CD8-positive, alpha-beta memory T cell (primary cell): ENCODE data around the gene MSH2. TPM values are rescaled to one million over a fixed set of nuclear protein-coding genes. Genes with fewer than 3 reads are reported as not detected.

Experiments used
- CTCF ChIA-PET: fragments of 350-600 bp; sonication (Branson Sonifier 250); formaldehyde crosslinking; loops from one replicate; lab custom pipeline; 2021; ENCODE audit warnings: antibody characterized with exemption; lab: Charles Lee
- POLR2A ChIA-PET: fragments of 350-600 bp; sonication (Branson Sonifier 250); formaldehyde crosslinking; loops from one replicate; lab custom pipeline; 2021; ENCODE audit warnings: antibody characterized with exemption; lab: Charles Lee
- DNase-seq, 5 donors: peaks; one replicate each; pipeline versions ENCODE4 v3.0.0 to v3.0.0-alpha.2; 2020 to 2022; ENCODE audit warnings: mixed read lengths in 1 of 5
- H3K27ac ChIP-seq: one replicate; pipeline ENCODE4 v1.7.0; 2013; ENCODE audit warnings: low read depth, mild to moderate bottlenecking, low read length, moderate library complexity
- H3K27me3 ChIP-seq: 2 replicates; pipeline ENCODE4 v1.7.0; 2013; ENCODE audit warnings: low read length, mild to moderate bottlenecking; ENCODE audit not compliant: insufficient read depth, poor library complexity, severe bottlenecking
- H3K36me3 ChIP-seq: 2 replicates; pipeline ENCODE4 v1.7.0; 2013; ENCODE audit warnings: mild to moderate bottlenecking, low read length, moderate library complexity; ENCODE audit not compliant: insufficient read depth
- H3K4me1 ChIP-seq: 2 replicates; pipeline ENCODE4 v1.7.0; 2013; ENCODE audit warnings: mild to moderate bottlenecking, low read length, moderate library complexity; ENCODE audit not compliant: insufficient read depth
- H3K4me3 ChIP-seq: 2 replicates; pipeline ENCODE4 v1.7.0; 2013; ENCODE audit warnings: mild to moderate bottlenecking, low read length
- H3K9me3 ChIP-seq: 2 replicates; pipeline ENCODE4 v1.7.0; 2013; ENCODE audit warnings: mild to moderate bottlenecking, low read length
- H3K27ac Mint-ChIP-seq, 8 donors: one replicate each; pipeline ENCODE4 v1.8.0; 2020 to 2021; ENCODE audit warnings: mixed read lengths in 8 of 8, mild to moderate bottlenecking in 6 of 8, inconsistent platforms in 3 of 8, moderate library complexity in 3 of 8
- H3K27me3 Mint-ChIP-seq, 2 donors: one replicate each; pipeline ENCODE4 v1.8.0; 2020 to 2021; ENCODE audit warnings: mixed read lengths in 2 of 2, mild to moderate bottlenecking in 1 of 2, moderate library complexity in 1 of 2
- H3K36me3 Mint-ChIP-seq, 3 donors: one replicate each; pipeline ENCODE4 v1.8.0; 2020 to 2021; ENCODE audit warnings: mixed read lengths in 3 of 3, inconsistent platforms in 1 of 3, mild to moderate bottlenecking in 1 of 3
- H3K4me1 Mint-ChIP-seq, 3 donors: one replicate each; pipeline ENCODE4 v1.8.0; 2020 to 2021; ENCODE audit warnings: mixed read lengths in 3 of 3, inconsistent platforms in 1 of 3, mild to moderate bottlenecking in 1 of 3
- H3K4me3 Mint-ChIP-seq, 7 donors: one replicate each; pipeline ENCODE4 v1.8.0; 2020 to 2021; ENCODE audit warnings: mixed read lengths in 7 of 7, mild to moderate bottlenecking in 6 of 7, moderate library complexity in 4 of 7, inconsistent platforms in 2 of 7
- H3K9me3 Mint-ChIP-seq, 5 donors: one replicate each; pipeline ENCODE4 v1.8.0; 2020 to 2022; ENCODE audit warnings: mixed read lengths in 5 of 5, mild to moderate bottlenecking in 3 of 5, moderate library complexity in 2 of 5, inconsistent platforms in 1 of 5
- polyA plus RNA-seq: library from polyadenylated mRNA; unstranded; fragments of 300-500 nt; fragmentation: Illumina TruSeq; gene quantifications from one replicate; pipeline ENCODE4 v1.2.3, GENCODE V29; 2021
- total RNA-seq, 2 experiments: library from RNA; stranded (reverse); gene quantifications; one replicate each; pipeline ENCODE4 v1.2.3, GENCODE V29; 2021

MSH2 gene
- total and polyA plus RNA-seq, 3 experiments from 2014 or later: 25.4 to 60.6 (median 58.5) TPM

DNA sequence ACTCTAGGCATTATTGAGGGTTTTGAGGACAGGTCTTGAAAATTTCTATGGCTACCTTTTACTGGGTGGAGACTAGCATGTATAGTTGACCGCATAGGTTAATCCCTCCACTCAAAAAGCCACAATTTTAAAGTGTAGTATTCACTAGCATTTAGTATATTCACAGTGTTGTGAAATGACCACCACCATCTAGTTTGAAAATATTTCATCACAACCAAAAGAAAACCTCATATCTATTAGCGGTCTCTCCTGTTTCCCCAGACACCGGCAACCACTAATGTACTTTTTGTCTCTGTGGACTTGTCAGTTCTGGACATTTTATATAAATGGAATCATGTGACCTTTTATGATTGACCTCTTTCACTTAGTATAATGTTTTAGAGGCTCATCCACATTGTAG is 53.9 kb downstream of the MSH2 start:
- H3K27me3 Mint-ChIP-seq: no peaks in the 10 kb centered on the region
- no peaks in the 10 kb centered on the region for H3K9me3 ChIP-seq
- ChIA-PET CTCF (no interaction called here), POLR2A (no interaction called here)
- H3K27ac Mint-ChIP-seq: peak overlapping the region in 1 of 8 donors; percentile 13
- no peak overlapping the region for H3K4me3 ChIP-seq
- peaks cover 14 to 42% (median 16%) of the 10 kb centered on the region in 3 donors for H3K36me3 Mint-ChIP-seq
- DNase-seq: no peak
- no peaks in the 10 kb centered on the region for H3K27me3 ChIP-seq
- no peaks in the 10 kb centered on the region for H3K36me3 ChIP-seq
- peaks cover 12 to 22% (median 15%) of the 10 kb centered on the region in 3 donors for H3K4me1 Mint-ChIP-seq
- no peaks in the 10 kb centered on the region for H3K9me3 Mint-ChIP-seq
- no peak overlapping the region for H3K4me3 Mint-ChIP-seq
- H3K27ac ChIP-seq: no peak overlapping the region
- H3K4me1 ChIP-seq: peaks cover 4% of the 10 kb centered on the region

DNA sequence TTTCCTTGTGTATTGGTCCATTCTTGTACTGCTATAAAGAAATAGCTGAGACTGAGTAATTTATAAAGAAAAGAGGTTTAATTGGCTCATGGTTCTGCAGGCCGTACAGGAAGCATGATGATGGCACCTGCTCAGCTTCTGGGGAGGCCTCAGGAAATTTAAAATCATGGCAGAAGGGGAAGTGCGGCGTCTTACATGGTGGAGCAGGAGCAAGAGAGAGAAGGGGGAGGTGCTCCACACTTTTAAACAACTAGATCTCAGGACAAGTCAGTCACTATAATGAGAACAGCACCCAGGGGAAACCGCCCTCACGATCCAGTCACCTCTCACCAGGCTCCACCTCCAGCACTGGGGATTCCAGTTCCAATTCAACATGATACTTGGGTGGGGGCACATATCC is 54.3 kb downstream of the MSH2 start:
- no peaks in the 10 kb centered on the region for H3K27me3 Mint-ChIP-seq
- H3K27ac ChIP-seq: no peak overlapping the region
- no peak for DNase-seq
- H3K27me3 ChIP-seq: no peaks in the 10 kb centered on the region
- H3K36me3 ChIP-seq: no peaks in the 10 kb centered on the region
- H3K9me3 ChIP-seq: no peaks in the 10 kb centered on the region
- H3K27ac Mint-ChIP-seq: peak overlapping the region in 2 of 8 donors; percentile 45 to 84
- H3K4me3 ChIP-seq: no peak overlapping the region
- H3K9me3 Mint-ChIP-seq: no peaks in the 10 kb centered on the region
- peaks cover 12 to 22% (median 15%) of the 10 kb centered on the region in 3 donors for H3K4me1 Mint-ChIP-seq
- peaks cover 4% of the 10 kb centered on the region for H3K4me1 ChIP-seq
- POLR2A ChIA-PET: no interaction called here
- H3K36me3 Mint-ChIP-seq: peaks cover 15 to 43% (median 18%) of the 10 kb centered on the region in 3 donors
- no peak overlapping the region for H3K4me3 Mint-ChIP-seq
- CTCF ChIA-PET: no interaction called here

DNA sequence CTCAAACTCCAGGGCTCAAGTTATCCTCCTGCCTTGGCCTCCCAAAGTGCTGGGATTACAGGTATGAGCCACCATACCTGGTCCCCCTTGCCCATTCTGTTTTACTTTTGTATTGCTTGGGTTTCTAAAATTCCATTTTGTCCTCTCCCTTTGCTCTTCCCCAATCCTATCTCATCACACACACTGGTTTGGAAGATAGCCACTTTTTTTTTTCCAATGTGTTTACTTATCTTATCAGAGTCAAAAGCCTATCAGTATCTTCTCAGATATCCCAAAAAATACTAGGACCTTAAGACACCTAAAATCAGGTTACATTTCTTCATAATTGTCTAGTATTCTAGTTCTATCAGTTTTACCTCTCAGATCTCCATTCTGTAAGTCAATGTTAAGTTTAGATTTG is 56.1 kb downstream of the MSH2 start:
- CTCF ChIA-PET: no interaction called here
- H3K9me3 ChIP-seq: no peaks in the 10 kb centered on the region
- Mint-ChIP-seq H3K27me3 (peaks cover 0 to 2% of the 10 kb centered on the region in 2 donors), H3K27ac (peak overlapping the region in 5 of 8 donors; percentile 17 to 86 (median 53)), H3K36me3 (peaks cover 23 to 47% (median 25%) of the 10 kb centered on the region in 3 donors), H3K9me3 (no peaks in the 10 kb centered on the region), H3K4me3 (no peak overlapping the region), H3K4me1 (peaks cover 12 to 22% (median 15%) of the 10 kb centered on the region in 3 donors)
- peaks cover 5% of the 10 kb centered on the region for H3K36me3 ChIP-seq
- H3K4me1 ChIP-seq: peaks cover 4% of the 10 kb centered on the region
- H3K27ac ChIP-seq: no peak overlapping the region
- POLR2A ChIA-PET: no interaction called here
- no peak overlapping the region for H3K4me3 ChIP-seq
- no peaks in the 10 kb centered on the region for H3K27me3 ChIP-seq
- no peak for DNase-seq

DNA sequence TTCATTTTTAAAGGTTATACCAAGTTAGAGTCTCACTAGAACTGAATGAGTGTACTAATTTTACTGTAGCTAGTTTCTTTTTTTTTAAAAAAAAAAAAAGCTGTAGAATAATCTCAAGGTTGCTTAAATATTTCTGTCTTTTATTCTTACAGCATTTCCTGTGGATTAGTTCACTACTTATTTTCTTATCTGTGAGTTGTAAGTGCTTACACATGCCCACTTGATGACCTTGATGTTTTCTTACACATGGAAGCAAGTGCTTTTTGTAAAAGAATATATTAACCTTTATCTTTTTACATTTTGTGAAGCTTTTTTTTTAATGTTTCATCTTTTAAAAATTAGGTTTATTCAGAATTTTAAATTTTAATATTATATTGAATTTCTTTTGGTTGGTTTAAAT is 57.8 kb downstream of the MSH2 start:
- H3K27me3 ChIP-seq: no peaks in the 10 kb centered on the region
- H3K4me3 ChIP-seq: no peak overlapping the region
- H3K27ac ChIP-seq: no peak overlapping the region
- Mint-ChIP-seq H3K27me3 (peaks cover 0 to 2% of the 10 kb centered on the region in 2 donors), H3K4me1 (peaks cover 12 to 22% (median 15%) of the 10 kb centered on the region in 3 donors), H3K36me3 (peaks cover 21 to 53% (median 30%) of the 10 kb centered on the region in 3 donors), H3K4me3 (no peak overlapping the region), H3K9me3 (no peaks in the 10 kb centered on the region), H3K27ac (no peak overlapping the region)
- ChIA-PET POLR2A (no interaction called here), CTCF (interaction anchor here (1.1 kb wide), 1 partner anchor 83 kb away, joined by 4 read pairs; no protein-coding TSS in a partner anchor)
- peaks cover 4% of the 10 kb centered on the region for H3K4me1 ChIP-seq
- no peaks in the 10 kb centered on the region for H3K9me3 ChIP-seq
- no peak for DNase-seq
- peaks cover 8% of the 10 kb centered on the region for H3K36me3 ChIP-seq

DNA sequence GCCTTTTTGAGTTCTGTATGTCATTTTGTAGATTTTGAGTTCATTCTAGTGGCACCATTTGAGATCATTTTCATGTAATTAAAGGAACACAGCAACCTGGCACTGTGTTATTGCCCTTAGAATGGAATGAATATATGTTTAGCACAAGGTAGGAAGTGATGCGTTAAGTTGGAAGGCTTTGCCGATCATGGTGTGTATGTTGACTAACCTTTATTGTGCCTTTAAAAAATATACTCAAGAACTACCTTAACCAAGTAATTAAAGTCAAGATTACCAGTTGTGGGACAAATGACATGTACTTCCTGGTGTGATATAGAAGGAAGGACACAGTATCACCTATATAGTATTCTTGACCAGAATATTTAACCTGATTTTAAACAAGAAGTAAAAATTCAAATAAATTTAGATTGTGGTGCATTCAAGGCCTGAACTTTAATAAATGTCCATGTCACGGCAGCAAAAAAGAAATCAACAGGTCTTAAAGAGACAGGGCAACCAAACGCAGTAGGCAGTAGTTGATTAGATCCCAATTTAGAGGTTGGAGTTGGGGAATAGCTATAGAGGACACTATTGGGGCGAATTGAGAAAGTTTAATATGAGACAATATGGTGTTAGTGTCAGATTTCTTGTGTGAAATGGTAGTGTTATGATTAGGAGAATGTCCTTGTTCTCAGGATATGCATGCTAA is 68.6 kb downstream of the MSH2 start:
- ChIA-PET POLR2A (no interaction called here), CTCF (interaction anchor here (0.6 kb wide), 1 partner anchor 10 kb away, joined by 3 read pairs; no protein-coding TSS in a partner anchor)
- no peaks in the 10 kb centered on the region for H3K9me3 Mint-ChIP-seq
- no peak overlapping the region for H3K4me3 Mint-ChIP-seq
- no peak overlapping the region for H3K27ac Mint-ChIP-seq
- Histone ChIP-seq H3K4me1 (no peaks in the 10 kb centered on the region), H3K9me3 (no peaks in the 10 kb centered on the region), H3K4me3 (no peak overlapping the region), H3K36me3 (peaks cover 5% of the 10 kb centered on the region), H3K27ac (no peak overlapping the region), H3K27me3 (no peaks in the 10 kb centered on the region)
- no peaks in the 10 kb centered on the region for H3K27me3 Mint-ChIP-seq
- H3K36me3 Mint-ChIP-seq: peaks cover 16 to 72% (median 20%) of the 10 kb centered on the region in 3 donors
- DNase-seq: no peak
- no peaks in the 10 kb centered on the region for H3K4me1 Mint-ChIP-seq

DNA sequence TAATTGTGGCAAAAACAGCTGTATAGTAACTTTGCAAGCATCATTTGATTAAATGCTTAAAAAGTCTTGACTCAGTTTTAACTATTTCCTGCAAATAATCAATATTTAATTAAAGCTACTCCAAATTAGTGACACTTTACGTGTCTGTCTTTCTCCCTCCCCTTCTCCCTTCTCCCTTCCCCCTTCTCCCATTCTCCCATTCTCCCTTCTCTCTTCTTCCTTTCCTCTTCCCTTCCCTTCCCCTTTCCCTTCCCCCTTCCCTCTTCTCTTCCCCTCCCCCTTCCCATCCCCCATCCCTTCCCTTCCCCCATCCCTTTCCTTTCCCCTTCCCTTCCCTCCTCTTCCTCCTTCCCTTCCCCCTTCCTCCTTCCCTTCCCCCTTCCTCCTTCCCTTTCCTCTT is 76.9 kb downstream of the MSH2 start:
- Histone ChIP-seq H3K4me1 (no peaks in the 10 kb centered on the region), H3K36me3 (peaks cover 7% of the 10 kb centered on the region), H3K27me3 (no peaks in the 10 kb centered on the region), H3K4me3 (no peak overlapping the region), H3K9me3 (no peaks in the 10 kb centered on the region), H3K27ac (no peak overlapping the region)
- no peak overlapping the region for H3K27ac Mint-ChIP-seq
- H3K27me3 Mint-ChIP-seq: no peaks in the 10 kb centered on the region
- no peak overlapping the region for H3K4me3 Mint-ChIP-seq
- no peaks in the 10 kb centered on the region for H3K4me1 Mint-ChIP-seq
- no peaks in the 10 kb centered on the region for H3K9me3 Mint-ChIP-seq
- ChIA-PET CTCF (no interaction called here), POLR2A (no interaction called here)
- DNase-seq: no peak
- H3K36me3 Mint-ChIP-seq: peaks cover 28 to 76% (median 37%) of the 10 kb centered on the region in 3 donors

DNA sequence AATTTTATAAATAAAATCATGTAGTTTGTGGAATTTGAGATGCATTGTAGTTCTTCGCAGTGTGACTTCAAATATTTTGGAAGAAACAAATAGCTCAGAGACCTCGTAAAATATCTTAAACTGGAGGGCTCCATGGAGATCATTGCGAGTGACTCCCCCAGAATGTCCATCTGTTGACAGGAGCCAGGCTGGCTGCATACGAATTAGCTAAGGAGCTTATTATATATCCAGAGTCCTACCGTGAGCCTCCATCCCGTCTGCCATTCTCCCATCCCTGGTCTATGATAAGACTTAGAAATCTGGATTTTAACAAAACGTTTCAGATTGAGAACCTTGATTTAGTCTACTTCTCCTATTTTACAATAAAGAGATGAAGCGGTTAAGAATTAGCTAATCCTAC is 80.2 kb downstream of the MSH2 start:
- no peak overlapping the region for H3K4me3 ChIP-seq
- H3K4me1 ChIP-seq: peaks cover 4% of the 10 kb centered on the region
- DNase-seq: no peak
- H3K27me3 Mint-ChIP-seq: no peaks in the 10 kb centered on the region
- peaks cover 14 to 20% (median 15%) of the 10 kb centered on the region in 3 donors for H3K4me1 Mint-ChIP-seq
- H3K36me3 ChIP-seq: peaks cover 7% of the 10 kb centered on the region
- H3K27me3 ChIP-seq: no peaks in the 10 kb centered on the region
- H3K36me3 Mint-ChIP-seq: peaks cover 21 to 51% (median 26%) of the 10 kb centered on the region in 3 donors
- POLR2A ChIA-PET: no interaction called here
- H3K9me3 Mint-ChIP-seq: no peaks in the 10 kb centered on the region
- H3K4me3 Mint-ChIP-seq: no peak overlapping the region
- H3K27ac Mint-ChIP-seq: no peak overlapping the region
- H3K9me3 ChIP-seq: no peaks in the 10 kb centered on the region
- CTCF ChIA-PET: no interaction called here
- no peak overlapping the region for H3K27ac ChIP-seq

DNA sequence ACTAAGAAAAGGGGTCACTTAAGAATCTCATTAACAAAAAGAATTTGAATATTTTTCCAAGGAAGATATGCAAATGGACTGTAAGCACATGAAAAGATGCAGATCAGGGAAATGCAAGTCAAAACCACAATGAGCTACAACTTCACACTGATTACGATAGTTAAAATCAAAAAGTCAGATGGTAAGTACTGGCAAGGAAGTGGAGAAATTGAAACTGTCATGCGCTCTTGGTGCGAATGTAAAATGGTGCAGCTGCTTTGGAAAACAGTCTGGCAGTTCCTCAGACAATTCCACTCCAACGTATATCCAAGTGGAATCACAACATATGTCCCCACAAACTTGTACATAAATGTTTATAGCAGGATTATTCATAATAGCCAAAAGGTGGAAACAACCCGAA is 81.4 kb downstream of the MSH2 start:
- ChIA-PET CTCF (no interaction called here), POLR2A (no interaction called here)
- no peak for DNase-seq
- Mint-ChIP-seq H3K4me3 (no peak overlapping the region), H3K27ac (no peak overlapping the region), H3K4me1 (peaks cover 14 to 20% (median 15%) of the 10 kb centered on the region in 3 donors), H3K9me3 (no peaks in the 10 kb centered on the region), H3K27me3 (no peaks in the 10 kb centered on the region), H3K36me3 (peaks cover 18 to 41% (median 22%) of the 10 kb centered on the region in 3 donors)
- Histone ChIP-seq H3K27ac (no peak overlapping the region), H3K4me1 (peaks cover 4% of the 10 kb centered on the region), H3K4me3 (no peak overlapping the region), H3K9me3 (no peaks in the 10 kb centered on the region), H3K27me3 (no peaks in the 10 kb centered on the region), H3K36me3 (peaks cover 7% of the 10 kb centered on the region)
